SK-N-SH treated with all-trans-retinoic acid at 6 μM for 48 hours (cell line): ENCODE results near the gene ARID2.

Source experiments
- BACH2 ChIP-seq: fragments of 250-450 bp; sonication (Bioruptor Pico); IDR thresholded peaks from 2 replicates; pipeline ENCODE4 v1.9.0; 2021; ENCODE audit warnings: mild to moderate bottlenecking, borderline replicate concordance
- CSRNP3 ChIP-seq: fragments of 250-450 bp; sonication (Bioruptor Pico); IDR thresholded peaks from 2 replicates; pipeline ENCODE4 v1.5.1; 2021; ENCODE audit warnings: mild to moderate bottlenecking, moderate library complexity
- GLIS3 ChIP-seq: fragments of 250-450 bp; sonication (Bioruptor Pico); IDR thresholded peaks from 2 replicates; pipeline ENCODE4 v1.5.0; 2020; ENCODE audit warnings: mild to moderate bottlenecking, moderate library complexity
- OSR1 ChIP-seq: fragments of 250-450 bp; sonication (Bioruptor Pico); IDR thresholded peaks from 2 replicates; pipeline ENCODE4 v1.8.0; 2022; ENCODE audit warnings: moderate library complexity, mild to moderate bottlenecking, inconsistent platforms
- PATZ1 ChIP-seq: fragments of 250-450 bp; sonication (Bioruptor Pico); IDR thresholded peaks from 2 replicates; pipeline ENCODE4 v1.8.0; 2020; ENCODE audit warnings: mild to moderate bottlenecking, moderate library complexity, borderline replicate concordance
- PPARA ChIP-seq: fragments of 250-450 bp; sonication (Bioruptor Pico); IDR thresholded peaks from 2 replicates; pipeline ENCODE4 v1.5.0; 2020; ENCODE audit warnings: mild to moderate bottlenecking, borderline replicate concordance
- RARB ChIP-seq: fragments of 250-450 bp; sonication (Bioruptor Pico); IDR thresholded peaks from 2 replicates; pipeline ENCODE4 v1.8.0; 2021; ENCODE audit warnings: mild to moderate bottlenecking, moderate library complexity
- TOX ChIP-seq: fragments of 250-450 bp; sonication (Bioruptor Pico); IDR thresholded peaks from 2 replicates; pipeline ENCODE4 v1.8.0; 2021; ENCODE audit warnings: mild to moderate bottlenecking, moderate library complexity, borderline replicate concordance
- TSHZ2 ChIP-seq: fragments of 250-450 bp; sonication (Bioruptor Pico); IDR thresholded peaks from 2 replicates; pipeline ENCODE4 v1.5.0; 2020; ENCODE audit warnings: mild to moderate bottlenecking, moderate library complexity
- ZFP30 ChIP-seq: fragments of 450-650 bp; formaldehyde crosslinking; IDR thresholded peaks from 2 replicates; pipeline ENCODE4 v1.5.0; 2022; ENCODE audit warnings: mild to moderate bottlenecking, moderate library complexity
- ZNF70 ChIP-seq: fragments of 450-650 bp; formaldehyde crosslinking; IDR thresholded peaks from 2 replicates; pipeline ENCODE4 v1.5.0; 2020; ENCODE audit warnings: mild to moderate bottlenecking, moderate library complexity
- ZNF8 ChIP-seq: fragments of 450-650 bp; formaldehyde crosslinking; IDR thresholded peaks from 2 replicates; pipeline ENCODE4 v1.5.0; 2020; ENCODE audit warnings: mild to moderate bottlenecking, moderate library complexity
- TF ChIP-seq, protein P1 (sequence below): fragments of 250-450 bp; sonication (Bioruptor Pico); IDR thresholded peaks from 2 replicates; pipeline ENCODE4 v1.5.1; 2020; ENCODE audit warnings: low read depth, mild to moderate bottlenecking, moderate library complexity
- TF ChIP-seq, protein P2 (sequence below): fragments of 250-450 bp; sonication (Bioruptor Pico); IDR thresholded peaks from 2 replicates; pipeline ENCODE4 v1.8.0; 2021; ENCODE audit warnings: low read depth, mild to moderate bottlenecking, moderate library complexity, borderline replicate concordance

DNA sequence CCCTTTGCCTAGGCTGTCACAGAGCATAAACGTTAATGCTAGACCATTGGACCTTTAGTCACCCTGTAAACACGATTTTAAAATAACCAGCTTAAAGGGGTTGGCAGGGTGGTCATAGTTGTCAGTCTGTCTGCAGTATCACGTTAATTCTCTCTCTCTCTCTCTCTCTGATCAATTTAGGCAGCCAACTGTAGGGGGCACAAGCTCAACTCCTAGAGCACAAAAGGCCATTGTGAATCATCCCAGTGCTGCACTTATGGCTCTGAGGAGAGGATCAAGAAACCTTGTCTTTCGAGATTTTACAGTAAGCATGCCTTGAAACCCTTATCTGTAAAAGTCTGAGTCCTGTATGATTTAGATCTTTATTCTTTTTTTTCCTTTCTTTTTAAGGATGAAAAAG is 163.7 kb downstream of the ARID2 start:
- TF ChIP-seq, protein P1, sequence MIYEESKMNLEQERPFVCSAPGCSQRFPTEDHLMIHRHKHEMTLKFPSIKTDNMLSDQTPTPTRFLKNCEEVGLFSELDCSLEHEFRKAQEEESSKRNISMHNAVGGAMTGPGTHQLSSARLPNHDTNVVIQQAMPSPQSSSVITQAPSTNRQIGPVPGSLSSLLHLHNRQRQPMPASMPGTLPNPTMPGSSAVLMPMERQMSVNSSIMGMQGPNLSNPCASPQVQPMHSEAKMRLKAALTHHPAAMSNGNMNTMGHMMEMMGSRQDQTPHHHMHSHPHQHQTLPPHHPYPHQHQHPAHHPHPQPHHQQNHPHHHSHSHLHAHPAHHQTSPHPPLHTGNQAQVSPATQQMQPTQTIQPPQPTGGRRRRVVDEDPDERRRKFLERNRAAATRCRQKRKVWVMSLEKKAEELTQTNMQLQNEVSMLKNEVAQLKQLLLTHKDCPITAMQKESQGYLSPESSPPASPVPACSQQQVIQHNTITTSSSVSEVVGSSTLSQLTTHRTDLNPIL (CRISPR knock-in tag) = no peak
- TF ChIP-seq ZNF8 = no peak
- TF ChIP-seq RARB (CRISPR knock-in tag) = no peak
- TF ChIP-seq GLIS3 (CRISPR knock-in tag) = no peak
- no peak for TF ChIP-seq PATZ1
- TF ChIP-seq TSHZ2 (CRISPR knock-in tag) = no peak
- TF ChIP-seq CSRNP3 = no peak
- TF ChIP-seq OSR1 (CRISPR knock-in tag) = no peak
- no peak for TF ChIP-seq BACH2 (CRISPR knock-in tag)
- no peak for TF ChIP-seq ZFP30 (CRISPR knock-in tag)
- TF ChIP-seq, protein P2, sequence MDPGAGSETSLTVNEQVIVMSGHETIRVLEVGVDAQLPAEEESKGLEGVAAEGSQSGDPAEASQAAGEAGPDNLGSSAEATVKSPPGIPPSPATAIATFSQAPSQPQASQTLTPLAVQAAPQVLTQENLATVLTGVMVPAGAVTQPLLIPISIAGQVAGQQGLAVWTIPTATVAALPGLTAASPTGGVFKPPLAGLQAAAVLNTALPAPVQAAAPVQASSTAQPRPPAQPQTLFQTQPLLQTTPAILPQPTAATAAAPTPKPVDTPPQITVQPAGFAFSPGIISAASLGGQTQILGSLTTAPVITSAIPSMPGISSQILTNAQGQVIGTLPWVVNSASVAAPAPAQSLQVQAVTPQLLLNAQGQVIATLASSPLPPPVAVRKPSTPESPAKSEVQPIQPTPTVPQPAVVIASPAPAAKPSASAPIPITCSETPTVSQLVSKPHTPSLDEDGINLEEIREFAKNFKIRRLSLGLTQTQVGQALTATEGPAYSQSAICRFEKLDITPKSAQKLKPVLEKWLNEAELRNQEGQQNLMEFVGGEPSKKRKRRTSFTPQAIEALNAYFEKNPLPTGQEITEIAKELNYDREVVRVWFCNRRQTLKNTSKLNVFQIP (CRISPR knock-in tag) = no peak
- TF ChIP-seq PPARA (CRISPR knock-in tag) = no peak
- no peak for TF ChIP-seq ZNF70 (CRISPR knock-in tag)
- no peak for TF ChIP-seq TOX (CRISPR knock-in tag)
